ACHN (cell line): Measurements from ENCODE around the gene MDFI.

Experiments used
- DNase-seq: peaks from one replicate; pipeline ENCODE4 v3.0.0-alpha.2; 2015
- in situ Hi-C: cut with HindIII; loops from 2 replicates; pipeline ENCODE4 v1.10.0; 2017; ENCODE audit warnings: low sequenced_read_pairs, low pct_ligation_motif_present, low pct_unique_long_range_greater_than_20kb

Gene MDFI

DNA sequence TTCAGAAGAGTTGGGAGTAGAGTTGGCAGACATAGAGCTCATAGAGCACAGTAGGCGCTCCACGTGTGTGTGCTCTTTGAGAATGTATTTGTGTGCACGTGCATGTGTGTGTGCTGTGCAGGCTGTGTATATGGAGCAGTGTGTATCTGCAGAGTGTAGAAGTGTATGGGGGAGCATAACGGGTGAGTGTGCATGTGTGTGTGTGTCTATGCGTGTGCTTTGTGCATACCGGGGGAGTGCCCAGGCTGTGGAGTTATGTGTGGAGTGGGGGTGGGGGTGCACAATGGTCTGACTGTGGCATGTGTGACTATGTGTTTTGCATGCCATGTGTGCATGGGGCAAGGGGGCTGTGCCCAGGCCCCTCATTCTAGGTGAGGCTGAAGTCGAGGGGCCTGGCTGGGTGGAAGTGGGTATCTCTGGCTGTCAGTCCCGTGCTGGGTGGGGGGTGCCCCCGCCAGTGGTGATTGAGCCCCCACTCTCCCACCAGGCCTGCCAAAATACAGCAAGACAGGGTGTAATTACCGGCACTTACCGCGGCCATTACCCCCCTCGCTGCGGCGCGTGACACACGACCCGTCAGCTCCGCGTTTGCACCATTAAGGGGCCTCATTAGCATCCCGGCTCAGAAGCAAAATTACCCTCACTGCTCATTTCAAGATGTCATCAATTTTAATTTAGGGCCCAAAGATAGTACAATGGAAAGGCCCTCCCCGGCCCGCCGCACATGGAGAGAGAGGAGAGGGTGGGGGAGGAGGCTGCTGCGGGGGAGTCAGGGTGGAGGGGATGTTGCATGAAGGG, 39.1 kb downstream of the MDFI start:
- in situ Hi-C loops = no loop called here

DNA sequence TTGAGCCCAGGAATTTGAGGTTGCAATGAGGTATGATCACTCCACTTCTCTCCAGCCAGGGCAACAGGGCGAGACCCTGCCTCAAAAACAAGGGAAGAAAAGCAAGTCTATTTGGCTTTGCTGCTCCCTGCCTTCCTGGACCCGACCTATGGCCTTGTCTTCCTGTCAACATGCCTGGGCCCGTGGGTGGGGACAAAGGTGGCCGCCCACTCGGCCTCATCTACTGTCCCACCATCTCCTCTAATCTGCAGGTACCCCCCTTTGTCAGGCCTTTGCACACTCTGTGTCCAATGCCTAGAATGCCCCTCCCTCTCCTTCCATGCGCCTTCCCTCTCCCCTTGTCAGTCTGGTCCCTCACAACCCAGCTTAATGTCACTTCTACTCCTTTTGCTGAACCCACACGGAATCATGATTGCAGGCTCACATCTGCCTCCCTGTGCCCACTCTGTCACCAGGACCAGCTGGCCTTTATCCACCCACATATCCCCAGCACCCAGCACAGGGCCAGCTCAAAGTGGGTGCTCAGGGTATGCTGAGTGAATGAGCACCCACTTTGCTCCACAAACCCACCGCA, 40.3 kb downstream of the MDFI start:
- DNase-seq = no peak
- in situ Hi-C loops = no loop called here

More for the DNA sequence above, 39.1 kb downstream of the MDFI start:
- DNase-seq = no peak

DNA sequence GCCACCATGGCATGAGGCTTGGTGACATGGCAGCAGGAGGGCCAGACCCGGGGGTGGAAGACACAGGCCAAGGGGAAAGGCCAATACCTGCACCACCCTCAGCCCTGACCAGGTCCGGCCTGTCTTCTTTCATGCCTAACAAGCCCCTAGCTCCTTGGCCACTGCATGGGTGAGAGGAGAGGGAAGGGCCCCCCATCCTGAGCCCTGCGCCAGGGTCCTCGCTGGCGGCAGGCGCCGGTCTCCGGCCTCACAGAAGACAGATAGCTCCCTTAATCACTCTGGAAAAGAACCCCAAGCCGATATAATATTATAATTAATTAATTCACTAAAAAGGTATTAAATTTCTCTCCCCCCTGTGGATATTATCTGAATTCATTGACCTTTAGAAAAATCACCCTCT, 41.4 kb downstream of the MDFI start:
- no peak for DNase-seq
- in situ Hi-C loops = no loop called here

- no peak for DNase-seq
- in situ Hi-C loops = no loop called here
These were observed 42.1 kb downstream of the MDFI start for GRCh38 chr6:41680182-41680965.

GRCh38 chr6:41682056-41682477, 43.8 kb downstream of the MDFI start:
- in situ Hi-C loops = no loop called here
- DNase-seq = peak; percentile 85

GRCh38 chr6:41682497-41683272, 44.4 kb downstream of the MDFI start:
- in situ Hi-C loops = no loop called here
- DNase-seq = no peak

DNA sequence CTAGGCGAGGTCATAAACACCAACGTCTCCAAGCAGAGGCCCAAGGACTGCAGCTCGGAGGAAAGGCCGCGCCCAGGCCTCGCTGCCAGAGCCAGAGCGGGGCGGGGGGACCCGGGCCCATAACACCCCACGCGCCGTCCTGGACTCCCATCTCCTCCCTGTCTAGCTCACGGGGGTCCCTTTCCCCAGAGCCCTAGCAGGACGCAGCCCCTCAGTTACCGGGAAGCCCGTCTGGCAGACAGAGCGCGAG, 44.9 kb downstream of the MDFI start:
- in situ Hi-C loops = no loop called here
- no peak for DNase-seq

GRCh38 chr6:41683523-41684310, 45.4 kb downstream of the MDFI start:
- in situ Hi-C loops = no loop called here
- peak; percentile 56 for DNase-seq

GRCh38 chr6:41684311-41685180, 46.3 kb downstream of the MDFI start:
- no peak for DNase-seq
- in situ Hi-C loops = no loop called here

- no peak for DNase-seq
- in situ Hi-C loops = no loop called here
These were observed 47.5 kb downstream of the MDFI start for GRCh38 chr6:41685641-41686380.

GRCh38 chr6:41687501-41688175, 49.4 kb downstream of the MDFI start:
- in situ Hi-C loops = no loop called here
- DNase-seq = no peak

DNA sequence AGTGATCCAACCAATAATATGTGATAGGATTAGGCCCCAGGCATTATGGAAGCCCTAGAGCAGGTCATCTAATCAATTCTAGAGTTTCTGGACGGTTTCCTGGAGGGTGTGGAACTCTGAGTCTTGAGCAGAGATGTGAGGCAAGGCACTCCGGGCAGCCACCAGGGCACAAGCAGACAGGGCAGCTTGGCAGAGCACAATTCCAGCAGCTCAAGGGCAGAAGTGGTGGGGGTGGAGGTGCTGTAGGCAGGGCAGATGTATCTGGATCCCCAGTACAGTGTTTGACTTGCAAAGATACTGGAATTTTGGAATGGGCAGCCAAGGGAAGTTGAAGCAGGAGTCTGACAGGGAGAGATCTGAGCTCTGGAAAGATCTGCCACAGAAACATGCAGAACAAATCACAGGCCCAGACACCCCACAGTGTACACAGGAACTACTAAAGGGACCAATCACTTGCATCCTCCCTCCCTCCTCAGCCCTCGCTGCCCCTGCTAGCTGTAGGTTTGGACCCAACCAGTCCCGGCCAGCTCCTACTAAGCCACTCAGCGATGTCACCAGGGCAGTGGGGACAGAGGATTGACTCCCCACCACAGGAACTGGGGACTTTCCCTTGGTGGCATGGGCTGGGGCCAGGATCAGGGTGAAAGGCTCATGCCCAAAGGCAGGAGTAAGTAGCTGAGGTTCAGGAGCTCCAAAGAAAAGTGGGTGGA, 50.1 kb downstream of the MDFI start:
- in situ Hi-C loops = no loop called here
- DNase-seq = no peak

GRCh38 chr6:41689171-41690008, 51.1 kb downstream of the MDFI start:
- DNase-seq = no peak
- in situ Hi-C loops = no loop called here

DNA sequence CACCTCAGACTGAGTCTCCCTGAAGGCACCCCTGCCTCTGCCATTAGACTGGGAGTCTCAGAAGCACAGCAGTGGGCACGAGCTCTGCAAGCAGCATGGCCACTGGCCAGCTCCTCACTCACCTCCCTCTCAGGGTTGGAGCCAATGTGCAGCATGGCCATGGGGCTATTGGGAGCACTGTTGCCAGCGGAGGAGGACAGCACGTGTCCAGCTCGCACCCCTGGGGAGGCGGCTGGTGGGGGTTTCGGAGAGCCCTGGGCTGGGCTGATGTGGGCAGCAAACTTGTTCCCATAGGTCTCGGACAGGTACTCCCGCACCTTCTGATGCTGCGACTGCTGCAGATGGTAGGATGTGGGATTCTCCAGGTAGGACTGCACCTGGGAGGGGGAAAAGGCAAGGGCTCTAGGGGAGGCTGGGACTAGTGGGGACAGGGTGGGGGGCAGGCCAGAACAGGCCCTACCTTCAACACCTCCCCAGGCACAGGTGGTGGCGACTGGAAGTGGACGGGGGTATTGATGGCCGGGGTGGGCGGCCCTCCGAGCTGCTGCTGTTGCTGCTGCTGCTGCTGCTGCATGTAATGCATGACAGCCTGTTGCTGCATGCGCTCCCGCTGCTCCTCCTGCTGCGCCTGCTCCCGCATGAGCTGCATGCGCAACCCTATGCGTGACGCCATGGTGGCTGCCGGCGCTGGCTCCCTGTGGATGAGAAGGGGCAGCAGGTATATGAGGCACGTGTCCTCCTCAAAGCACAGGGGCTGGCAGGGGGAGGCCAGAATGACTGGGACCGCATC, 52.5 kb downstream of the MDFI start:
- DNase-seq = no peak
- in situ Hi-C loops = no loop called here
